NCI-H526 (cell line): ENCODE results near the gene FMO2.
A peak's percentile ranks its signal among the peaks of the same experiment; 100 is the strongest.
"Not testable (repeated sequence)": the region's sequence is repeated elsewhere in the genome, so short reads cannot be mapped to it uniquely, and the experiment has no call there.

Experiments used
- DNase-seq, 2 experiments: peaks; one replicate each; lab custom pipeline; 2025; lab: John Stamatoyannopoulos, UW

The FMO2 gene

DNA sequence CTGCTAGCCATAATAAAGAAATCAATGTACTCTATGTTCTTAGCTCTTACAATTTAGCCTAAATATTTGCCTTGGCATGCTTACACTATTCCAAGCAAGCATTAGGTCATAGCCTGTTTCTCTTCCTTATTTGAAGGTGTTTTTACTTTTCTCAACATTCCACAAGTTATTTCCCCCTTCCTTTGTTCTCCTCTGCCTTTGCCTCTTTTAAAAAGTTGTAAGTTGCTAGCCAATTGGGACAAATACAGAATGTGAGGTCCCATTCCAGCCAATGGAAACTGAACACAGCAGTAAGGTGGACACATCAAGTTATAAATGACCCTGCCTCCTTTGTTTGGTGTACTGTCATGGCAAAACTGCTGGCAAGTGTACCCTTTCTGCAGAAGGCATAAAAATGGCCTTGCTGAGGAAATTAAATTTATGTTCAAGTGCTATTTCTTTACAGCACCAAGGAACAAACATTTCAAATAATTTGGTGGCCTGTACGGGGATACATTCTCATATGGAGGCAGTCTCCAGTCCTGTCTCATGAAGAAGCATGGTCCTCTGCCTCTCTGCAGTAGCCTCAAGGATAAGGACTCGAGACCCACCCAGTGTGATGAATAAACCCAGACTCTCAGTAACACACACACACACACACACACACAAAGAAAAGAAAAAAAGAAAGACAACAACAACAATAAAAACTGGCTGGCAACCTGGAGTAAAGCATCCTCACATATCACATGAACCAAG lies 34.4 kb downstream of the FMO2 start:
- DNase-seq, result no peak

DNA sequence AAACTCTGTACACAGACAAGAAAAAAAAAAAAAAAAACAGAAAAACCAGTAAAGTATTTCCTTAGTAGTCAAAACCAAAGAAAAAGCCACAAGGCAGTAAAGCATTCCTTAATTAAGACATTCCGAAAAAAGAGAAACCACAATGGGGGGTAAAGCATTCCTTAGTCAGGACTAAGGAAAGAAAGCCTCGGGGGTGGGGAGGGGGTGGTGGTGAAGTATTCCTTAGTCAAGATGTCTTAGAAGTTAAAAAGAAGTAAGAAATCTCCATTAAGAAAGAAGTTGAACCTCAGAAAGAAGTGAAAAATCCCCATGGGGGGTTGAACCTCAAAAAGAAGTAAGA lies 35.0 kb downstream of the FMO2 start:
- DNase-seq, result no peak

DNA sequence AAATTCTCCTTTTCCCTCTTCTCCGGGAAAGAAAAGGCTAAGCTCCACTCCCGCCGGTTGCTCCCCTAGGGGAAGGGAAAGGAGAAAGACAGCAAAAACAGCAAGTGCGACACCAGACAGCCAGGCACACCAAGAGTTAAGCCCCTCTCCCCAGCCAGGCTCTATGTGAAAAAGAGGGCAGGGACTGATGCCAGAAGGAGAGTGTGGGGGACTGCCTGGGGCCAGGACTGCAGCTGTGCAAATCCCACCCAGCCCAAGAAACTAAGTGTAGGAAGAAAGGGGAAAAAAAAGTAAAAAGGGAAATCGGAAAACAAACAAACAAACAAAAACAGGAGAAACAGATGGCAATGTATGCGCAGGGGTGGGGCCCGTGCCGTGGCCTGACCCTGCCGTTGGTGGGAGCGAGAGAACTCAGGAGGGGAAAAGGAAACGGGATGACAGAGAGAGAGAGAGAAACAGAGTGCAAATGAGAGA lies 35.5 kb downstream of the FMO2 start:
- no peak for DNase-seq

DNA sequence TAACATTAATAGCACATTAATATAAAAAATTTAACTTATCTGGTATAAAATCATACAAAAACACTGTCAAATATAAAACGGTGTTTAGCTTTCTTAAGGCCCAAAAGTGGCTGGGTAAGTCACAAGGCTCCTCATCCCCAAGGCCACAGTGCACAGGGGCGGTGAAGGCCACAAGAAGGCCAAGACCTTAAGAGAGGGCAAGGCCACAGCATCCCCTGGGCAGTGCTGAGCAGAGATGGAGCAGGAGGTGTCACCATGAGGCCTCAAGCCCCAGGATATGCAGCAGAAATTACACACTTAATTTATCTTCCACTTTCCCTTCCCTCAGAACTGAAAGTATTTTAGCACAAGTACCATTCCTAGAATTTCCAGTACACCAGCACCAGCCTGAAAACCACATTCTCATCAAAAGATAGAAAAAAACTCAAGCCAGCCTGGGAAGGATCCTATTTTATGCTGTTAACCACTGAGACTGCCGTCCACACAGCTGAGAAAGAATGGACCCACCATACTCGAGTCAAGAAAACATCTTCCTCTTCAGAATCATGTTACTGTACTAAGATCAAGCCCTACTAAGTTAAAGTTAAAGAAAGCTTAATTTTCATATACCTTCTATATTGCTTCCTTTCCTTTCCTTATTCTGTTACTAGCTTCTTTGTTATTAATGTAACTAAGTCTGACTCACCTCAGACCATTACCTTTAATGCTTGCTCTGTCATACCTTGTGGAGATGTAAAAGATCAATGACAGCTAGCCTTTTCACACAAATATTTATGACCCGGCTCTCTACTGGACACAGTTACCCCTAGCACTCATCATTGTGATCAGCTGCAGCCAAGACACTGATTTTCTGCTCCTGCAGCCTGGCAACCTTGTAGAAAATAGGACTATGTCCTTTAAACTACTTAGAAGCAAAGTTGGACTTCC lies 36.8 kb downstream of the FMO2 start:
- DNase-seq, result no peak

- DNase-seq, result peak in 1 of 2 experiments; percentile 7
Observed at GRCh38 chr1:171222936-171223335, 37.8 kb downstream of the FMO2 start.

DNA sequence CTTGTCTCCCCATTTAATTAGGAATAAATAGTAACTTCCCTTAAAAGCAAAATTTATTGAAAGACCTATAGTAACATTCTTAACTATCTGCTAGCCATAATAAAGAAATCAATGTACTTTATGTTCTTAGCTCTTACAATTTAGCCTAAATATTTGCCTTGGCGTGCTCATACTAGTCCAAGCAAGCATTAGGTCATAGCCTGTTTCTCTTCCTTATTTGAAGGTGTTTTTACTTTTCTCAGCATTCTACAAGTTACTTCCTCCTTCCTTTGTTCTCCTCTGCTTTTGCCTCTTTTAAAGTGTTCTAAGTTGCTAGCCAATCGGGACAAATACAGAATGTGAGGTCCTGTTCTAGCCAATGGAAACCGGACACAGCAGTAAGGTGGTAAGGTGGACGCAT lies 39.2 kb downstream of the FMO2 start:
- DNase-seq, result not testable (repeated sequence)

GRCh38 chr1:171226747-171227370 lies 41.8 kb downstream of the FMO2 start:
- peak; percentile 81 to 92 for DNase-seq

DNA sequence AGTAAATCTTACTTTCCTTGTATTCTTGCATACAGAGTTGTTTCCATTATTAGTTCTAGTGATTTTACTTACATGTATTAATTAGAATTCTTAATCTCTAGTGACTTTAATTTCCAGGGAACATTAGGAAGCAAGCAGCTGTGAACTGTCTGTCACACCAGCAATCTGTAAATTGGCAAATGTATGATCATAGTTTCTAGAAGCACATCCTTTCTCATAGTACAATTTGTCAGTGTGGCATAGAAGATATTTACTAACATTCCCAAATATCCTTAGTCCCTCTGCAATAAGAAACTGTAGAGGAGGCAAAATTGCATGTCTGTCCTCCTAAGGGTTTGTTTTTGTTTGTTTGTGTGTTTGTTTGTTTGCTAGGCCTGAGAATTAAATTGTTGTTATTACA lies 46.2 kb downstream of the FMO2 start:
- DNase-seq, result no peak

DNA sequence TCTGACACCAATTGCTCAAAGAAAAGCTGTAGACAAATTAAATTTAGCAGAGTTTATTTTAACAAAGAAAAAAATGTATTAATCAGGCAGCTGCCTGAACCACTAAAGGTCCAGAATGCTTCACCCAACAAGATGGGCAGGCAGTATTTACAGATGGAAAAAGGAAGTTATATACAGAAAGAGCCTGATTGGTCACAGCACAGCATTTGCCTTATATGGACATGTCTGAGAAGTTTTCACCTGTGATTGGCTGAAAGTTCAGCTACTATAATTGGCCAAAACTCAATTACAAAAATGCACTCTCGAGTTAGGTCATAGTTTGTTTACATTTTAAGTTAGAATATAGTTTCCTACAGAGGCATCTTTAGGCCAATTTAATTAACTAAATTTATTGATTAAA lies 48.1 kb downstream of the FMO2 start:
- DNase-seq, result no peak

DNA sequence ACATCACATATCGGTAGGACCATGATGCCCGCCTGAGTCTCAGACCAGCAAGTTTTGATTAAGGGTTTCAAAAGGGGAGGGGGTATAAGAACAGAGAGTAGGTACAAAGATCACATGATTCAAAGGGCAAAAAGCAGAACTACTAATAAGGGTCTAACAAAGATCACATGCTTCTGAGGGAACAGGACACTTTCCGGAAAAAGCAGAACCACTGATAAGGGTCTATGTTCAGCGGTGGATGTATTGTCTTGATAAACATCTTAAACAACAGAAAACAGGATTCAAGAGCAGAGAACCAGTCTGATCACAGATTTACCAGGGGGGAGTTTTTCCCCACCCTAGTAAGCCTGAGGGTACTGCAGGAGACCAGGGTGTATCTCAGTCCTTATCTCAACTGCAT lies 51.1 kb downstream of the FMO2 start:
- DNase-seq, result not testable (repeated sequence)

GRCh38 chr1:171243878-171244277 lies 58.8 kb downstream of the FMO2 start:
- DNase-seq, result no peak

DNA sequence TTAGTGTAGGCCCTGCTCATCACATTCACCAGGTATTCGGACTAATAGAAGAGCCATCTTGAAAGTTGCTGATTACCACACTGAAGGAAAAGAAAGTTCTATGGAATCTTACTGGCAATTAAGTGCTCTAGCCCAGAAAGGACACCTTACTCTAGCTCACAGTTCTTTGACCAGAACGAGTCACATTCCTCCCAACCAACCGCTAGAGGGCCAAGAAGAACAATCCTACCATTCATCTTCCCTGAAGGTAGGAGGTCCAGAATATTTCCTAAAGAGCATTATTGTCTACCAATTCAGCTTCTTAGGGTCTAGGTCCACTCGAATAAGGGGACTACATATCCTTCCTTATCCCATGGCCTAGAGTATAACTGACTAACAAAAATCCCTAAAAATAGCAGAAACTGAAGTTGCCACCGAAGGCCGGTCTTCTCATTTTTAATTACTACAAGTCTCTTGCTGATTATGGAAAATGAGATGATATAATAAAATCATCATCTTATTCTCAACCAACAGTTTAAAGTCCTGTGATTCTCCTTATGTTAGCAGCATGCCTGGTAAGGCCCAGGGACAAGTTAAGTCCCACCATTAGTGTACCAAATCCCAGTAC lies 60.5 kb downstream of the FMO2 start:
- peak; percentile 51 to 83 for DNase-seq

DNA sequence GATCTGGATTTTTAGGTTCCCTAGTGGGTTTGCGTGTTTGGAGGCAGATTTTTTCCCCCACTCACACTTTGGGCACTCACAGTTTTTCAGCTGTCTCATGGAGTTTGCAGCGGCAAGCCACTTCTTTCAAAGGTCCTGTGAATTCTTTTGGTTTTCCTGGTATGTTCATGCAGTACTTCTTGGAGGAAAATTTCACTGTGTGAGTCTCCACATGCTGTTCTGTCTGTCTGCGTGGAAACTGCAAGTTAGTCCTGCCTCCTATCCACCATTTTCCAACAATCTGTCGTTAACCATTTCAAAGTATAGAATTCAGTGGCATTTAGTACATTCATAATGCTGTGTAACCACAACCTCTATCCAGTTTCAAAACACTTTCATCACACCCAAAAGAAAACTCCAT lies 62.4 kb downstream of the FMO2 start:
- no peak for DNase-seq

DNA sequence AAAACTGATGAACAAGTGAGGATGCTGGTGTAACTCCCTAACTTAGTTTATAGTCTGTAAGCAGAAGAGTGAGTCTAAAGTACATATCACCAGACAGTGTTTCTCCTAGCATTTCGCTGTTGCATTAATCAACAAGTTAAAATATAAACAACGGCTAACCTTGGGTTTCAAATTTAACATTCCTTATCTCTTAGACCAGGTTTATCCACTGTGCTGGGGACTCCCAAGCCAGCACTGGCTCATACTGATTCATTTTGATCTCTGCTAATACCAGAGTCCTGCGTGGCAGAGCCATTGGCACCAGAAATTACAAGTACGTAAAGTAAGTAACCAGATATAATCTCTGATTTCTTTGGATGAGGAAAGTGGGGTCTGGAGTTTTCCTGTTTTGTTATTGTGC lies 63.2 kb downstream of the FMO2 start, which contains the start of gene FMO1:
TSS of gene FMO1 (plus strand) at position 193 of the 400 bp plus-strand sequence. CDS start 9,594 bp downstream, outside the sequence.
- DNase-seq, result no peak

- DNase-seq, result no peak
Observed at GRCh38 chr1:171248841-171249240, 63.7 kb downstream of the FMO2 start.

GRCh38 chr1:171250263-171250662 lies 65.2 kb downstream of the FMO2 start:
- no peak for DNase-seq

- DNase-seq, result peak; percentile 54 to 83
Observed at GRCh38 chr1:171251042-171251951, 66.2 kb downstream of the FMO2 start.

- no peak for DNase-seq
Observed at GRCh38 chr1:171251952-171252300, 66.8 kb downstream of the FMO2 start.

DNA sequence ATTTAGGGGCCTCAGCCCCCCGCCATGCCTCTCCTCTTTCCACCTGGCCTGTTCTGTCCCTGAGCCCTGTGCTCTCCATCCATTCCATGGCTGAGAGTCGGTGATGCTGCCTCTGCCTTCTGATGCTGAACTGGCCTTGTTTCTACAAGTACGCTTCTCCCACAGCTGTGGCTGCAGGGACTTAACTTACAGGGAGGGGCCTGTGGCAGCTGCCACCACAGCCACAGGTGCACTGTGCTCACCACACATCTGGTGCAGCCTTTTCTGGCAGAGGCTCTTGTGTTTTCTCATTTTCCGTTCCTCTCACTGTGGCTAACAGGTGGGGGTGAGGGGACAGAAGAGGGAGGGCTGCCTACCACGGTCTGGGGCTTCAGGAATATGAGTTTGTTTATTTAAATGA lies 67.4 kb downstream of the FMO2 start:
- no peak for DNase-seq

DNA sequence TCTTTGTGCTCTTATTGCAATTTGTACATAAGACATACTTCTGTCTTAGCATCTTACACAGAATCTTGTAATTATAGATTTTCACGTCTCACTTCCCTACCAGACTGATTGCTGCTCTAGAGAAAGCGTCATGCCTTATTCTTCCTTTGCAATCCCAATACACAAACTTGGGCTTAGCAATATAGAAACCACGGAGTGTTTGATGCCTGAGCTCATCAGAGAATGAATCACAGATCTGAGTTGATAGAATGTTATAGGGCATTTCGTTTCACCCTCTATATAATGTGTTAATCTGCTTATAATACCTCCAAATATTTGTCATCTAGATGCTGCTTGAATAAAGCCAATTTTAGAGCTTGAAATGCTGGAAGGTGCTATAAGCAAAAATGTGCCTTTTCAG lies 69.8 kb downstream of the FMO2 start:
- DNase-seq, result no peak

- DNase-seq, result no peak
Observed at GRCh38 chr1:171256940-171257606, 72.0 kb downstream of the FMO2 start.
